ENCODE measurements around the gene PTGES2. TPM values are rescaled to one million over a fixed set of nuclear protein-coding genes. Genes with fewer than 3 reads are reported as not detected.
A peak's percentile ranks its signal among the peaks of the same experiment; 100 is the strongest.

PTGES2 gene
- total RNA-seq, 2 donors from 2014 or later: 73.5 to 84.5 TPM

DNA sequence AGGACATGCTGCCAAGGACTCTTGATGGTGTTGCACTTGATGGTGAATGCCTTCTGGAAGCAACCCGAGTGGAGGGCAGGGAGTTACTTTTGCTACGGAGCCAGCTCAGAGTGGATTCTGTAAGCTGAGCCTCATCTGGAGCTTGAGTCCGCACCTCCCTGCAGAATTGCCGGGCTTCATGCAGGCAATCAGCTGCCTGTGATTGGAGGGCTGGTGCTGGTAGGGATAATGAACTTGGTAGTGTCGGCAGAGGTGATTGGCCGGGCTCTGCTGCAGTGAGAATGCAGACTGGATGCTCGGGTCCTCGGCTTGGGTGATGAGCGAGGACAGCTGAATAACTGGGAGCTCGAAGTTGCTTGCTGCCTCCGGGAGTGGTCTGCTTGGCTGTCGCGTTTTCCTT is 36.4 kb downstream of the PTGES2 start:
- Mint-ChIP-seq H3K36me3 (ENCODE audit: low read depth) (peaks cover 6% of the 10 kb centered on the region), H3K9me3 (no peaks in the 10 kb centered on the region), H3K27me3 (ENCODE audit: insufficient read depth) (no peaks in the 10 kb centered on the region), H3K4me1 (peaks cover 7% of the 10 kb centered on the region), H3K4me3 (no peak overlapping the region), H3K27ac (peak overlapping the region; percentile 35)
- Histone ChIP-seq H3K4me3 (ENCODE audit: low read length) (no peak overlapping the region), H3K9me3 (ENCODE audit: control insufficient read depth, low read length) (no peaks in the 10 kb centered on the region), H3K4me1 (ENCODE audit: control insufficient read depth, insufficient read depth, low read length) (no peaks in the 10 kb centered on the region), H3K36me3 (ENCODE audit: control insufficient read depth, insufficient read depth, low read length) (peaks cover 7% of the 10 kb centered on the region), H3K9ac (ENCODE audit: extremely low read depth, low read length, poor library complexity, severe bottlenecking) (no peak overlapping the region), H3K27me3 (ENCODE audit: control insufficient read depth, insufficient read depth, low read length, poor library complexity, severe bottlenecking) (no peaks in the 10 kb centered on the region), H3K27ac (ENCODE audit: low read depth, low read length) (peak overlapping the region; percentile 36)
- TF ChIP-seq, protein P1, sequence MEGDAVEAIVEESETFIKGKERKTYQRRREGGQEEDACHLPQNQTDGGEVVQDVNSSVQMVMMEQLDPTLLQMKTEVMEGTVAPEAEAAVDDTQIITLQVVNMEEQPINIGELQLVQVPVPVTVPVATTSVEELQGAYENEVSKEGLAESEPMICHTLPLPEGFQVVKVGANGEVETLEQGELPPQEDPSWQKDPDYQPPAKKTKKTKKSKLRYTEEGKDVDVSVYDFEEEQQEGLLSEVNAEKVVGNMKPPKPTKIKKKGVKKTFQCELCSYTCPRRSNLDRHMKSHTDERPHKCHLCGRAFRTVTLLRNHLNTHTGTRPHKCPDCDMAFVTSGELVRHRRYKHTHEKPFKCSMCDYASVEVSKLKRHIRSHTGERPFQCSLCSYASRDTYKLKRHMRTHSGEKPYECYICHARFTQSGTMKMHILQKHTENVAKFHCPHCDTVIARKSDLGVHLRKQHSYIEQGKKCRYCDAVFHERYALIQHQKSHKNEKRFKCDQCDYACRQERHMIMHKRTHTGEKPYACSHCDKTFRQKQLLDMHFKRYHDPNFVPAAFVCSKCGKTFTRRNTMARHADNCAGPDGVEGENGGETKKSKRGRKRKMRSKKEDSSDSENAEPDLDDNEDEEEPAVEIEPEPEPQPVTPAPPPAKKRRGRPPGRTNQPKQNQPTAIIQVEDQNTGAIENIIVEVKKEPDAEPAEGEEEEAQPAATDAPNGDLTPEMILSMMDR (conservative IDR thresholded peaks at IDR 0.05): no peak
- DNase-seq: peak; percentile 92
- WGBS, 2 experiments (ENCODE audit: insufficient coverage in 1 of 2, insufficient read length in 1 of 2): 73 to 78% methylated on average over 11 to 13 of the region's 13 CpGs

DNA sequence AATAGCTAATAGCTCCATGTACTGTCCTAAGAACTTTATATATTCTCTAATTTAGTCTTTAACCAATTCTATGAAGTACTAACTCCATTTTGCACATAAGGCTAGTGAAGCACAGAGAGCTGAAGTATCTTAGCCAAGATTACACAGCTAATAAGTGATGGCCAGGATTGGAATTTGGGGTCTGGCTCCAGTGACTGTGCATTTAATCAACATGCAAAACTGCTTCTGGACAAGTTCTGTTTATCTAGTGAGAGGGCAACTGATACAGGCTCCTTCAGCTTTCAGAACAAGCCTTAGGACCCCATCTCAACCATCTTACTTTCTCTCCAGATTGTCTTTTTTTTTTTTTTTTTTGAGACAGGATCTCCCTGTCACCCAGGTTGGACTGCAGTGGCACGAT is 38.2 kb downstream of the PTGES2 start:
- H3K27ac Mint-ChIP-seq: no peak overlapping the region
- no peak overlapping the region for H3K4me3 Mint-ChIP-seq
- H3K9me3 Mint-ChIP-seq: no peaks in the 10 kb centered on the region
- Histone ChIP-seq H3K4me3 (ENCODE audit: low read length) (no peak overlapping the region), H3K27me3 (ENCODE audit: control insufficient read depth, insufficient read depth, low read length, poor library complexity, severe bottlenecking) (no peaks in the 10 kb centered on the region), H3K4me1 (ENCODE audit: control insufficient read depth, insufficient read depth, low read length) (no peaks in the 10 kb centered on the region), H3K9me3 (ENCODE audit: control insufficient read depth, low read length) (no peaks in the 10 kb centered on the region), H3K36me3 (ENCODE audit: control insufficient read depth, insufficient read depth, low read length) (peaks cover 7% of the 10 kb centered on the region), H3K9ac (ENCODE audit: extremely low read depth, low read length, poor library complexity, severe bottlenecking) (no peak overlapping the region), H3K27ac (ENCODE audit: low read depth, low read length) (no peak overlapping the region)
- peaks cover 7% of the 10 kb centered on the region for H3K4me1 Mint-ChIP-seq
- 86 to 94% methylated on average over 1 of the region's 1 CpG for WGBS, 2 experiments (ENCODE audit: insufficient coverage in 1 of 2, insufficient read length in 1 of 2)
- H3K36me3 Mint-ChIP-seq (ENCODE audit: low read depth): peaks cover 8% of the 10 kb centered on the region
- no peaks in the 10 kb centered on the region for H3K27me3 Mint-ChIP-seq (ENCODE audit: insufficient read depth)
- TF ChIP-seq, protein P1 (conservative IDR thresholded peaks at IDR 0.05): no peak
- DNase-seq: no peak

DNA sequence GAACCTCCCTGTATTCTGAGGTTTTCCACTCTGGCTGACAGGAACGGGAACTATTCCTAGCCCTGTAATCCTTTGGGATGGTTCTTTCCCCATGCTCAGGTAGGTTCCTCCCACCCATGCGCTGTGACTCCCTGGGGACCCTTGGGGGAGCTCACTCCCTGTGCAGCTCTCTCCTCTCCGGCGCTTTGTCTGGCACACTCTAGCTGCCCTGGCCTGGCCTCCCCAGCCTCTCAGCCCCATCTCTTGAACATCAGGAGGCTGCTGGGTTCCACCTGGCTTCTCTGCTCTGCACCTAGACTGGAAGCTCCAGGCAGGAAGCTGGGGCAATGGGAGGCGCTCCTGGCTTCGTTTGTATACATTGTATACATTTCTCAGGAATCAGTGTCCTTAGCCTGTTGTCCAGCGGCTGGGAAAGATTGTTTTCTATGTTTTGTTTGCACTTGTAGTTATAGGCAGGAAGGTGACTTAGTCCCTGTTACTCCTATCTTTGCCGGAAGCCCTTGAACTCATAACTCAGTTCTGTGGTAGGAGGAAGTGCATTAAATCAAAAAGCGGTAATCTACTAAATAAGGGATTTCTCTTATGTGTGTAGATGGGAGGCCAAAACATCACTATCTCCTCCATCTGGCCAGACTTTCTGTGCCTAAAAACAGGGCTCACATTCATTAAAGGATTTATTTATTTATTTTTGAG is 39.1 kb downstream of the PTGES2 start:
- Histone ChIP-seq H3K9me3 (ENCODE audit: control insufficient read depth, low read length) (no peaks in the 10 kb centered on the region), H3K27me3 (ENCODE audit: control insufficient read depth, insufficient read depth, low read length, poor library complexity, severe bottlenecking) (no peaks in the 10 kb centered on the region), H3K27ac (ENCODE audit: low read depth, low read length) (no peak overlapping the region), H3K4me3 (ENCODE audit: low read length) (no peak overlapping the region), H3K4me1 (ENCODE audit: control insufficient read depth, insufficient read depth, low read length) (no peaks in the 10 kb centered on the region), H3K36me3 (ENCODE audit: control insufficient read depth, insufficient read depth, low read length) (peaks cover 7% of the 10 kb centered on the region), H3K9ac (ENCODE audit: extremely low read depth, low read length, poor library complexity, severe bottlenecking) (no peak overlapping the region)
- TF ChIP-seq, protein P1 (conservative IDR thresholded peaks at IDR 0.05): no peak
- H3K27ac Mint-ChIP-seq: no peak overlapping the region
- H3K4me3 Mint-ChIP-seq: no peak overlapping the region
- H3K4me1 Mint-ChIP-seq: peaks cover 7% of the 10 kb centered on the region
- H3K36me3 Mint-ChIP-seq (ENCODE audit: low read depth): peaks cover 8% of the 10 kb centered on the region
- no peaks in the 10 kb centered on the region for H3K9me3 Mint-ChIP-seq
- DNase-seq: no peak
- H3K27me3 Mint-ChIP-seq (ENCODE audit: insufficient read depth): no peaks in the 10 kb centered on the region
- 81 to 82% methylated on average over 6 to 9 of the region's 9 CpGs for WGBS, 2 experiments (ENCODE audit: insufficient coverage in 1 of 2, insufficient read length in 1 of 2)

Measured in endodermal cell (in vitro differentiated cells).